Measurements from ENCODE around the gene LPGAT1.

DNA sequence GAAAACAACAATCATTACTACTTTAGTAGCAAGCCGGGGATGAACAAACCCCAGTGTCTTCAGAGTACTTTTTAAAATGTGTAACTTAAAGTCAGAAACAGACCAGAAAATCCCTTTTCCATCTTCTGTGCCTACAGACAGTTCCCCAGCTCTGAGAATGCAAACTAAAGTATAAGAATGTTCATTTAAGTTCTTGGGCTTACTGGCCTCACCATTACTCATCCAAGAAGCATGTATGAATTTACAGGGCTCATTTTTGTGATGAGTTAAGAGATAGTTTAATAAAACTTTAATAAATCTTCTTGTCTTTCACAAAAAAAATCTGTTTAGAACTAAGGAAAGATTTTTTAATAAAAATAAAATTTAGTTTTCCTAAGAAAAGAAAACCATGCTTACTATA is 4.6 kb downstream of the LPGAT1 start:
- TF ChIP-seq, protein P1, sequence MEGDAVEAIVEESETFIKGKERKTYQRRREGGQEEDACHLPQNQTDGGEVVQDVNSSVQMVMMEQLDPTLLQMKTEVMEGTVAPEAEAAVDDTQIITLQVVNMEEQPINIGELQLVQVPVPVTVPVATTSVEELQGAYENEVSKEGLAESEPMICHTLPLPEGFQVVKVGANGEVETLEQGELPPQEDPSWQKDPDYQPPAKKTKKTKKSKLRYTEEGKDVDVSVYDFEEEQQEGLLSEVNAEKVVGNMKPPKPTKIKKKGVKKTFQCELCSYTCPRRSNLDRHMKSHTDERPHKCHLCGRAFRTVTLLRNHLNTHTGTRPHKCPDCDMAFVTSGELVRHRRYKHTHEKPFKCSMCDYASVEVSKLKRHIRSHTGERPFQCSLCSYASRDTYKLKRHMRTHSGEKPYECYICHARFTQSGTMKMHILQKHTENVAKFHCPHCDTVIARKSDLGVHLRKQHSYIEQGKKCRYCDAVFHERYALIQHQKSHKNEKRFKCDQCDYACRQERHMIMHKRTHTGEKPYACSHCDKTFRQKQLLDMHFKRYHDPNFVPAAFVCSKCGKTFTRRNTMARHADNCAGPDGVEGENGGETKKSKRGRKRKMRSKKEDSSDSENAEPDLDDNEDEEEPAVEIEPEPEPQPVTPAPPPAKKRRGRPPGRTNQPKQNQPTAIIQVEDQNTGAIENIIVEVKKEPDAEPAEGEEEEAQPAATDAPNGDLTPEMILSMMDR (IDR thresholded peaks at IDR 0.05): no peak
- no peak for TF ChIP-seq ZFX (IDR thresholded peaks at IDR 0.05; ENCODE audit: borderline replicate concordance)
